ENCODE data around the gene FBN2.
"Not testable (repeated sequence)": the region's sequence is repeated elsewhere in the genome, so short reads cannot be mapped to it uniquely, and the experiment has no call there.

FBN2 gene

DNA sequence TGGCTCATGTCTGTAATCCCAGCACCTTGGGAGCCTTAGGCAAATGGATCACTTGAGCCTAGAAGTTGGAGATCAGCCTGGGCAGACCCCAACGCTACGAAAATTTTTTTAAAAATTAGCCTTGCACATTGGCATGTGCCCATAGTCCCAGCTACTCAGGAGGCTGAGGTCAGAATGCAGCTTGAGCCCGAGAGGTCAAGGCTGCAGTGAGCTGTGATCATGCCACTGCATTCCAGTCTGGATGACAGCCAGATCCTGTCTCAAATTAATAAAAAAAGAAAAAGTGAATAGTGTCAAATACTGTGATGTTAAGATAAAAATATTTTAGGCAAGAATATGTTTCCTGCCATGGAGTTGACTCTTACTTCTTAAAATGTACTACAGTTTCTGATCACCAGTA, 5.3 kb downstream of the FBN2 start:
- no peak for DNase-seq

DNA sequence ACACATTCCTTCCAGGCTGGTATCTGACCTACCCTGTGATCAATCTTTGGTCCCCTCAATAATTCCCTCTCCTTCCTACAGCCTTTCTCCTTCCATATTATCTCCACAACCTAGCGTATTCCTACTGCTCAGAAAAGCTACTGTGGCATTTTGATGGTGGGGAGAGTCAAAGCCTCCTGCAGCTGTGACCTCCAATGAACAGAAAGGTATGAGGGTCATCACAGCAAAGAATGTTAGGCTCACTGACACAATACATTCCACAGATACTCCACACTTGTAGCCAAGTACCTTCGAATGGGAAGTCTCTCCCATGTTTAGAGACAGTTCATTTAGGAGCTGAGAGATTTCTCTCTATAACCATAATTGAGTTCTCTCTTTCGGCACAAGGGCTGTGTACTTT, 5.9 kb downstream of the FBN2 start:
- DNase-seq, result no peak

DNA sequence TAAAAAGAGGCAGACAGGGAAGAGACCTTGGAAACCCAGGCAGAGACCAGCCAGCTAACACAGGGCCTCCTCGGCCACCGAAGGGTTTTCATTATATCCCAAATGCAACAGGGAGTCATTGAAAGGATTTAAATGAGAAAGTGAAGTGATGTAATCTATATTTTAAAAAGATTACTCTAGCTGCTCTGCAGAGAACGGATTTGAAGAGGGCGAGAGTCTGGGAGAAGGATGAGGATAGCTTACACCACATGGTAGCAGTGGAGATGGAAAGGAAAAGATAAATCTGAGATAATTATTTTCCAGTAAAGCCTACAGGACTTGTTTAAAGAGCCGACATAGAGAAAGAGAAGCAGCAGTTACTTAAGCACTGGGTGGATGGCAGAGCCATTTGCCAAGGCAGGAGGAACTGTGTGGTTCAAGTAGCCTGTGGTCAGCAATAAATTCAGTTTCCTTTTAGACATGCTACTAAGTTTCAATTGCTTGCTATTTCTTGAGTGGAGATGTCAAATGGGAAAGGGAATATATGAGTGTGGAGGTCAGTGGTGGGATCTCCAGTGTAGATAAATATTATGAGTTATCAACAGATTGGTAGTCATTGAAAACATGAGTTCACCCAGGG, 9.3 kb downstream of the FBN2 start:
- DNase-seq, result no peak

DNA sequence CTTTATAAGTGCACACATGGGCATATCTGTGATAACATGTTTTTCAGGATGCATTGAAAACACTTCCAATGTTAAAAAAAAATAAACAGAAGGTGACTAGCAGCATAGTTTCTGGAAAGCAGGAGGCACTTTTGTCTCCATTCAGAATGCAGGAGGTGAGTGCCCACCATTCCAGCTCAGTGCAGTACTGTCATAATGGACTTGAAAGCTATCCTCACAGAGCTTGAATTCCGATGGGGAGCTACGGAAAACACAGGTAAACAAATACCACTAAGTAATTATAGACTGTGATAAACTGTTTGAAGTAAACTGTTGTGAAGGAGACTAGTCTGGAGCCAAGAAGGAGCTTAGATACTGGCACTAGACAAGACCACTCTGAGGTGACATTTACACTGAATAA, 9.9 kb downstream of the FBN2 start:
- DNase-seq, result no peak

DNA sequence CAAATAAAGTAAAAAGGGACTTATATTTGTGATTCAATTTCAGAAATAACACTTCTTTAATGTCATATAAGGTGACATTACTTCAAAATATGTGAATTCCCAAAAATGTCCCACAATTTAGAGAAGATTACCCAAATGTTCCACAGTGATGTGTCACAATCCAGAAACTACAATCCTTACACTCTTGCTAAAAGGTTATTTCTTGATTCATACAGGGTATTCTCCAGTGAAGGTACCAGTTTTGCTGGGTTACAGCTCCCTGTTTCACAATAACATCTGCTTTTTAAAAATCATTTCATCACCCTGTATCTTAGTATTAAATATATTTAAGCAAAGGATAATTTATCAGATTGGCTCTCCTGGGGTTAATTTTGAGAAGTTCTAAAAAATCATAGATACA, 11.0 kb downstream of the FBN2 start:
- DNase-seq, result no peak

DNA sequence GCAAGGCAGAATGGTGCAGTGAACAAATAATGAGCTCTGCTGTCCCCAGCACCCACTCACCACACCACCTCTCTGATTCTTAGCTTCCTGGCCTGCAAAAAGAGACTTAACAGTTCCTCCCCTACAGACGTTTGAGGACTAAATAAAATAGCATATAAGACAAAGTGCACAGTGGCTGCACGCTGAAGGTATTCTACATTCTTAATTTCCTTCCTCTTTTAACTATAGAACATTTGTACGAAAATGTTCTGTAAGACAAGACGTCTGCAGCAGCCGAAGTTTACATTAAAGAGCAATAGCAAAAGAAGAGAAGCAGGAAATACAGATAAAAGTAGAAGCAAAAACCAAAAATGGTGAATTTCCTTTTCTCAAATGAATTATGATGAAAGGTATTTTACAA, 15.7 kb downstream of the FBN2 start:
- DNase-seq, result no peak

DNA sequence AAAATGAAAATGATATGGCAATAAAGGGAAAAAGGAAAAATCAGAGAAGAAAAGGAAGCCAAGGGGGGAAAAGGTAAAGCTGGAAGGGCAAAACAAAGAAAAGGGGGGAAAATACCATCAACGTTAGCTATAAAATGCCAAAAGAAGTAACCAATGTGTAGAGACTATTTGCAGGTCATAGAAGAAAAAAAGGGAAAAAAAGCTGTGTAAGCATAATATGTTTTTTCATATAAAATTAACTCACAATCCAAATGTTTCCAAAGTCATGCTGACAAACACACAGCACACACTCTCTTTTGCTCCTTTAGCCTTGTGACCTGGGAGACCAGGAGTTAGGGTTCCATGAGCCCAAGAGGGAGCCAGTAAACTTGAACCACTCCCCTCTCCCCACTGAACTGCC, 18.2 kb downstream of the FBN2 start:
- DNase-seq, result no peak

DNA sequence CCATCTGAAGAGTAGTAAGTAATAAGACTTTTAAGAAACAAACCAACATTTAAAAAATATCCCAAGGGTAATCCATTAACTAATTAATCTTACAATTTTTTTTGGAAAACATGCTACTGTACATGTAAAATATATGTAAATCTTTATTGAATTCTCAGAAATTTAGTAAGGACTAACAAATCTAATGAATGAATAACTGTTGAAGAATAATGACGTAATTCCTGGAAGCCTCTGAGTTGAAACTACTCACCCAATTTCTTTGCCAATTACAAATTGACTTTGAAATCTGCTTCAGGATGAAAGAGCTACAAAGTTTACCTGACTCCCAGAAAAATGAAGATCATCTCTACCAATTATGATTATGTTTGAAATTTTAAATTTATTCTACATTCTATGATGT, 21.1 kb downstream of the FBN2 start:
- no peak for DNase-seq

DNA sequence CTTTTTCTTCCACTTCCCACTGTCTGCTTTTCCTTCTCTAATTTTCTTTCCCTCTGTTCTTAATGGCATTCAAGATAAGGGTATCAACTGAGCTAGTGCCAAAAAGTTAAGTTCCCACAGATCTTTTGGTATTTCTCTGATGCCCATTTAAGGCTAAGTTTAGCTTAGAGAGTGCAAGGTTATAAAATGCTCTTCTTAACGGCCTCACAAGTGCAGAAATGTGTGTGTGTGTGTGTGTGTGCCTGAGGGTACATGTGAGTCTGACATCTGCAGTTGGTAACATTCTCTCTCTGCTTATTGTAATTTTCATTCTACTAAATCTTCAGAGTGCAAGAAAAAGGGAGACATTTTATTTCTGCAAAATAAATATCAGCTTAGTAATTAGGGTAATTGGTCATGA, 24.2 kb downstream of the FBN2 start:
- no peak for DNase-seq

DNA sequence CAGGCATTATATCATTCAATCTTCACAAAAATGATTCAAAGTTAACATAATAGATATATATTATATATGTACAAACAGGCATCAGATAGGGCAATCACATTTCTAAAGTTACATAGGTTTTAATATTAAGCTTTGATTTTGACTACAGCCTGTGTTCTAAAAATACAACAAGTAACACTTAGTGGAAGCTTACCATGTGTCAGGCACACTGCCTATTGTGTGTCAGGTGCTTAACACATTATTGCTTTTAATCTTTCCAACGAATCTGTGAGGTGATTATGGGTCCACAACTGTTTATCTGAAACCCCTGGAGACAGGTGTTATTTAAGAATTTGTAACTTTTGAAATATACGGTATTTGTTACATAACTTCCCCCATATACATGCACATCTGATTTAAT, 25.2 kb downstream of the FBN2 start:
- no peak for DNase-seq

DNA sequence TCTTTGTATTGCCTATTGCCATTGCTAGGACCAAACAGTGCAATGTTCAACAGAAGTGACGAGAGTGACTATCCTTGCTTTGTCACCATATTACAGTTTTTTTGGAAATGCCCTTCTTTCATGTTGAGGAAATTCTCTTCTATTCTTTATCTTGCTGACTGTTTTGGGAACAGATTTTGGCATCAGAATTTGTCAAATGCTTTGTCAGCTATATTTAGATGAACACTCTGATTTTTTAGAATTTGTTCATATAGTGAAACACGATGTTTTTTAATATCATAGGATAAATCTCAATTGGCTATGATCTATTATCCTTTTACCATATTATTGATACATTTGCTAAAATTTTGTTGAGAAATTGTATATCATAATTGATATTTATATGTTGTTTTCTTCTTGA, 31.4 kb downstream of the FBN2 start:
- DNase-seq, result no peak

DNA sequence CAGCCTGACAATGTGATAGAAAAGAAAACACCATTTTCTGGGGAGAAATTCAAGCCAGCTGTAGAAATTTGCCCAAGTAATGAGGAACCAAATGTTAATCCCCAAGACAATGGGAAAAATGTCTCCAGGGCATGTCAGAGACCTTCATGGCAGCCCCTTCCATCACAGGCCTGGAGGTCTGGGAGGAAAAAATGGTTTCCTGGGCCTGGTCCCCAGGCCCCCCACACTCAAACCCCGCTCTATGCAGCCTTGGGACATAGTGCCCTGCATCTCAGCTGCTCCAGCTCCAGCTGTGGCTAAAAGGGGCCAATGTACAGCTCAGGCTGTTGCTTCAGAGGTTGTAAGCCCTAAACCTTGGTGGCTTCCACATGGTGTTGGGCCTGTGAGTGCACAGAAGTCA, 34.3 kb downstream of the FBN2 start:
- not testable (repeated sequence) for DNase-seq

DNA sequence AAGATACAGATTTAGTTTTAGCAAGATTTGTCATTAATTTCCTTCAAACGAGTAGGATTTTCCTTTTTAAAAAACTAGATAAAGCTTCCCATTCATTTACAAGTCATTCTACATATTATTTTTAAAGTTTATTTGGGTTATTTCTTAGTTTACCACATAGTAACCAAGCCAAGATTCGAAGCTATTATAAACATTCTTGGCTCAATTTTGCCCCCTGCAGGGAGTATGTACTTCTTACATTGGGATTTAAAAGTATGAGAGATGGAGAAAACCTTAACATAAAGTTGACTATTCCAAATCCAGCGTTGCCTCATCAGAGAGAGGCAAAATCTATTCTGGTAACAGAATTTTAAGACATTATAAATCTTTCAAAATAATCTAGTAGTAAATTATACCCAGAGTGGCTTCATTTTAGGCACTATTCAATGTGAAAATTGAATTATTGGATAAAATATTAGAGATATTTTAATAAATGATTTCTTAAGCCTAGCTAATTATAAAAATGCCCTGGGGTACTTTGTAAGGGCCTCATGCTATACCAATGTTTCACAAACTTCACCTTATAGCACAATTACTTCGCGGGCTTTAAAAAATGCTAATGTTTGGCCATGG, 39.1 kb downstream of the FBN2 start:
- DNase-seq, result no peak

DNA sequence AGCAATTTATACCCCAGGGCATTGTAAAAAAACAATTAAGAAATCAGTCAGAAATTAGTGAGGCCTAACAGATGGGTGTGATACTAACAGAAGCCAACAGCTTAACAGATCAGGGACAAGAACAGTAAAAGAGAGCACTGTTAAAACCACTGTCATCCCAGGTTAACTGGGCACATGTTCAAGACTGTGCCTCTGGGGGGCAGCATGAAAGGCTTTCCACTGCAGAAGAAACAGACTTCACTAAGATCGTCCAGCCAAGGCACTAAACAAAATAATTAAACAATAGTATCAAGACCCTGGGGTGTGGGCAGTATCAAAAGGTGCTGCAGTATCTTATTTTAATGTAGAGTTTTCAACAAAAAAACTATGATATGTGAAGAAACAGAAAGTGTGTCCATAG, 43.5 kb downstream of the FBN2 start:
- no peak for DNase-seq

DNA sequence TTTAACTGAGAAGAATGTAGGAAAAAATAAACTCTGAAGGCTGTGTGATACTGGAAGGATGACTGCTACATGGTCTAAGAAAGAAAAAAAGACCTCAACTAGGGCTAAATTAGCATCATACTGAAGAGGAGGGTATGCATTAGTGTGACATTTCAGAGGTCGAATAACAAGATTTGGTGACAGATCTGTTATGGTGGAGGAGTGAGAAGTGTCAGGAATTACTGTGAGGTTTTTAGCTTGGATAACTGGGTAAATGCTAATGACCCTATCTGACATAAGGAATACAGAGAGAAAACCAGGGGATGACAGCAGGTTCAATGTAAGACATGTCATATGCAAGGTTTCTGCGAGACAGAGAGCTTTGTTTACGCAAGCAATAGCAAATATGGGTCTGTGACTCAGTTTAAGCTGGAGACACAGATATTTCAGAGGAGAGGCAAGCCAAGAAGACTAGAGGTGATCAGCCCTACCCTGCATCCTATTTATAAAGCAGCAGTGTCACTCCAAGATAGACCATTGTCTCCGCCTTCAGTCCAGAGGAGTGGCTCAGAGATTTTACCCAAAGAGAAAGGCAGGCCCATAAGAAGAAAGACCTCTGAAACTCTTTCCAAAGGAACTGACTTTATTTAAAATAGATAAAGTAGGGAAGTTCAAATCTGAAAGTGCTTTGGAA, 44.3 kb downstream of the FBN2 start:
- DNase-seq, result no peak

DNA sequence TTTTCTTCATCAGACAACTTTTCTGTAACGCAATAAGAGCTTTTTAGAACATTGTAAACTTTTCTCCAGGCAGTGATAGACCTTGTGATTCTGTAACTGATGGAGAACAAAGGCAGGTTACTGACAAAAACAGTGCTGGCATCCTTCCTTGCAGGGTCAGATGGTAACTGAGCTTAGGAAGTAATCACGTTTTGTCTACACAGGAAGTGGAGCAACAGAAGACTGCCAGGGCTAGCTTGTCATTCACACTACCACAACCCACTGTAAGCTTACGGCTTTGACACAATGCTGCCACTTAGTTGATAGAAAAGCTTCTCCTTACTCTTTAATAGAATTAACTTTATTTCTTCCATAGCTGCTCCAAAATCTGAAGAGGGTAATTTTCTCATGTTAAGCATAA, 46.8 kb downstream of the FBN2 start:
- DNase-seq, result no peak

DNA sequence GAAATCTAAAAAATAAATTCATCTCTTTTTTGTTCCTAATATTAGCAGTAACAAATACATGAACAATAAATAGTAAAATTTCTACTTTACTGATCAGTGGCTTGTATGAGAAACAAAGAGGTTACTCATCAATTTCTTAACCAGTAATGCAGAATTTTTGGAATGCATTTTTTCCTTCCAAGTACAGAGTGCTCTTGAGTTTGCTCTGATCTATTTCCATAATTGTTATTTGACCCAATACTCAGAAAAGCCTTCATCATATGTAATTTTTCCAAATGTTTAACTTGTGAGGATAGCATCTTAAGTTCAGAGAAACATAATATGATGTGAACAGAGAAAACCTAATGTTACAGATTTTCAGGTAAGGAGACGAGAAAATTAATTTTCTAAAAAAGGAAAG, 47.3 kb downstream of the FBN2 start:
- DNase-seq, result no peak

DNA sequence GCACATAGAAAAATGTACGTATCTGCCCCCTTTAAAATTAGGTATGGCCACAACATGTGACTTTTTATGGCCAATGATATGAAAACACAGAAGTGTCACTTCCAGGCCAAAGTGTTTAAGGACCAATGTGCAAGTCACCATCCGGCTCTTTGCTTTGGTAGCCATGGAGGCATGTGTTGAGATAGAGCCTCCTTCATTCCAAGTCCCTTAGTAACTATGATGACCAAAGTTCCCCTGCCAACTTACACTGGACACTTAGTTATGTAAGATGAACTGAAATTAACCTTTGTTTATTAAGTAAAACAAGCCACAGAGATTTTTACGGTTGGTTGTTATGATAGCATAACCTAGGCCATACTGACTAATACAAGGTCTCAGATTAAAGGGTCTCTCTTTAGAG, 51.0 kb downstream of the FBN2 start:
- DNase-seq, result no peak

DNA sequence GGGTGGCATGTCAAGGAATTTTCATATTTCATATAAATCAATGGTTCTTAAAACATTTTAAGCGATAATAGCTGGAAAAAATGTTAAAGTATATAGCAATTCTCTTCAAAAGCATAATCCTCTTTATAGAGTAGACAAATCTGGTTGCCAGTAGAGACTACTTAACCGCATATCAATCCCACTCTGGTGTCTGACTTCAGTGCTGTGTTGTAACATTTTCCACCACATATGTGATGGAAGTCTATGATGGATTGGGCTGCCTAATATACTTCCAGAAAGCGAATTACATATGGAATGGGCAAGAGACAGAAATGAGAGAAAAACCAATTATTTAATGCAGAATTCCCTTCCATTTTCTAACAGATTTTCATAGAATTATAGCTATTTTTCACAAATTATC, 54.3 kb downstream of the FBN2 start:
- DNase-seq, result no peak

DNA sequence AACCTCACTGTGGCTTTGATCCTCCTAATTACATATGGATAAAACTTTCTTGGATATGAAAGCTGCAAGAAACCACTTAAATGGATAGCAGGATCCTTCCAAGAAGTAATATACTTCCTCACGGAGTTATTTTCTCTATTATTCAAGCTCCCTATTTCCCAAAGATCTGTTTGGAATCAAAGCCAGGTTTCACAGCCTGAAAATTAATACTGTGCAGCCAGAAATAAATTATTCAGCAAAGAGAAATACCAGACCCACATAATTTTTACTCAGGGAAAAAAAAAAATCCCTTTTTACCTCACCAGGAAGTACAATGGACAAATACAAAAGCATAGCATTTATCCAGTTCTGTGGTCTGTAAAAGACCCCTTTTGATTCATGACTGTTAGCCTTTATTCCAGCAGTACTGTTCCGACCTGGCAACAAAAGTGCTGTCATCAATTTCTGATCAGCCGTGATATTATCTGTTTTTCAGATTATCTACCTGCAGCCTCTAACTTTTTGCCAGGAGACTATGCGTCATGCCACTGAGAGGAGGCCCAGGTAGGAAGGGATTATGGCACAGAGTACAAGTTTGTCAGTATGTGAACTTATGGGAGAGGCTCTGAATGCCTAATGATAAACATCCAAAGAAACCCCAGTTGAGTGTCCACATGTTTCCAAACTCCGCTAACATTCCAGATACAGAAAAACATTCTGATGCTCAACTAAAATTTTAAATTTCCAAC, 57.0 kb downstream of the FBN2 start:
- no peak for DNase-seq

DNA sequence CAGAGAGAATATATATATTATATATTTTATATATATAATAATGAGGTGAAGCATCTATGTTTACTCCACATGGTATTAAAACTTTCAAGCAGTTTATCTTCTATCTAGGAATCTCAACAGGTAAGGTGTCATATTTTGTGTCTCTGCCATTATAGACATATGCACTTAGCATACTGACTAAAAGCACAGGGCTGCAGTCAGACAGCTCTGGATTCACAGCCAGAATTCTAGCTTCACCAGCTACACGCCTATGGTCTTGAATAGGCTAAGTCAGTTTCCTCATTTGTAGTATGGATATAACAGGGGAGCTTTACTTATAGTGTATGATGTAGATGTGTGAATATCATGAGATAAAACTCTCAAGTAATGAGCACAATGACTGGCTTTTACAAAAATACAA, 57.9 kb downstream of the FBN2 start:
- no peak for DNase-seq

DNA sequence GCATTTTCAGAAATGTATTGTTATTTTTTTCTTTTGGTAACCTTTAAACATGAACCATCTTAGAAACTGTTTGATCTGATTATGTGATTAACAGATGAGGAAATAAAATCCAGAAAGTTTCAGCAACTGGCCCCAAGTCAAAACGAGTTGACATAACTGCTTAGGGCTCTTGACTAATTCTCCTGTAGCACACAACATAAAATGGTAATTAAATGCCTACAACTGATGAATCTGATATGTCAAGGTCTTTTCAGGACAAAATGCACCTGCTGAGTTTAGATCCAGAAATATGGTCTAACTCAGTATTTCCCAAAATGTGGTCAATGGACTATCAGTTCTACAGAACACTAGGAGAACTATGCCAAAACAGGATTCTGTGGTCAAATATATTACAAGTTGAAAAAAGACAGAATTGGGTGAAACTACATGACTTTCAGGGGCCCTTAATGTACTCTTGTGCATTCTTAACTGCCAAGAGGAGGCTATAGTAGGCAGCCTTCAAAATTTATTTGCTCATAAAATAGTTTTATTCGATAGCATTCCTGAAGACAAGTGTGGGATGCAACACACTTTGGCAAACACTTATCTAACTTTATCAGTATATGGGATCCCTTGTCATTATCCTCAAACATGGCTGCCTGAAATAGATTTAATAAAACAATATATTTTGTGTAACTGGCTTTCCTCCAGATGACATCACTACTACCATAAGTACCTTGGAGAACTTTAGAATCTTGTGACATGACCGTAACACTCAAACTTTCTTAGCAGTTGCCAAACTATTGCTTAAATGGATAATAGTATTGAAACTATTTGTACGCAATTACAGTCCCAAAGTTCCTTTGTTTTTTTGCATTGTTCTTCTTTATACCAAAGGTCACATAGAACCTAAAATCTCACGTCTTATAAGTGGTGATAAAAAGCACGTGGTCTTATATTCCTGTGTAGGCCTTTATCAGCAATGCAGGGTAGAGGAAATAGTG, 59.4 kb downstream of the FBN2 start:
- DNase-seq, result no peak

DNA sequence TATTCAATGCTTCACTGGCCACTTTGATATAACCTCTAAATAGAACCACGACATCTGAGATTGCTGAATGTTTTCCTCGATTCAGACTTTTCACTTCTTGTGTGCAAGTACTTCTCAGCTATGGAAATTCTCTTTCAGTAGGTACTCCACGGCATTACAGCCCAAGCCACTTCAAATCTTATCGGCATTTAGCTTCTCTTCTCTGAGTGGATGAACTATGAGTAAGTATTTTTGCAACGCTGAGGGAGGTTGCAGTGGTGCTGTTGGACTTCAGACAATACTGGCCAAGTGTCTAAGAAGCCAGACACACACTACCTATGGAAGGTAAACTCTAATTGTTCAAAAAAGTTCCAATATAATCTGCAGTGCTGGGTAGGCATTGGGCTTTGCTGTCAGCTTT, 60.1 kb downstream of the FBN2 start:
- no peak for DNase-seq

All from NCI-H1436 treated with DMSO at 0.1 percent for 48 hours (cell line).